NCI-H2196 treated with DMSO at 0.1 percent for 48 hours (cell line): Measurements from ENCODE around the gene ESR2.
"Not testable (repeated sequence)": the region's sequence is repeated elsewhere in the genome, so short reads cannot be mapped to it uniquely, and the experiment has no call there.

ENCODE experiments used
- DNase-seq: peaks from one replicate; lab custom pipeline; 2025; ENCODE audit not compliant: unreplicated experiment; lab: John Stamatoyannopoulos, UW

Gene ESR2

GRCh38 chr14:64043296-64043695 is 250.9 kb downstream of the ESR2 start:
- DNase-seq: not testable (repeated sequence)

GRCh38 chr14:64040044-64040443 is 254.1 kb downstream of the ESR2 start:
- no peak for DNase-seq

GRCh38 chr14:64038841-64039542 is 255.2 kb downstream of the ESR2 start:
- no peak for DNase-seq

- not testable (repeated sequence) for DNase-seq
These were observed 256.1 kb downstream of the ESR2 start for GRCh38 chr14:64037869-64038745.

GRCh38 chr14:64035143-64035542 is 259.0 kb downstream of the ESR2 start:
- DNase-seq: no peak
